Progenitor cell of endocrine pancreas (in vitro differentiated cells): ENCODE results near the gene RHOF. TPM values are rescaled to one million over a fixed set of nuclear protein-coding genes. Genes with fewer than 3 reads are reported as not detected.

ENCODE experiments used
- DNase-seq: peaks from one replicate; pipeline ENCODE4 v3.0.0; 2021; ENCODE audit warnings: low spot score; ENCODE audit not compliant: unreplicated experiment
- H3K27ac Mint-ChIP-seq: 2 replicates; pipeline ENCODE4 v1.8.0; 2021; ENCODE audit warnings: mild to moderate bottlenecking, moderate library complexity, mixed read lengths
- H3K27me3 Mint-ChIP-seq: 2 replicates; pipeline ENCODE4 v1.8.0; 2021; ENCODE audit warnings: mixed read lengths
- H3K36me3 Mint-ChIP-seq: 2 replicates; pipeline ENCODE4 v1.8.0; 2022; ENCODE audit warnings: mixed read lengths; ENCODE audit not compliant: insufficient read depth
- H3K4me1 Mint-ChIP-seq: 2 replicates; pipeline ENCODE4 v1.8.0; 2021; ENCODE audit warnings: low read depth, mixed read lengths
- H3K4me3 Mint-ChIP-seq: 2 replicates; pipeline ENCODE4 v1.8.0; 2021; ENCODE audit warnings: low read depth, mild to moderate bottlenecking, moderate library complexity, mixed read lengths
- H3K9me3 Mint-ChIP-seq: 2 replicates; pipeline ENCODE4 v1.8.0; 2021; ENCODE audit warnings: low read depth, mixed read lengths
- CTCF ChIP-seq: fragments of 200-600 bp; sonication (generic); IDR thresholded peaks from one replicate; pipeline ENCODE4 v1.5.0; 2021; ENCODE audit warnings: antibody characterized with exemption, mild to moderate bottlenecking; ENCODE audit not compliant: unreplicated experiment
- total RNA-seq: library from RNA; stranded (reverse); gene quantifications from 2 replicates; pipeline ENCODE4 v1.2.1, GENCODE V29; 2021

RHOF gene
- total RNA-seq, 1 donor from 2014 or later, result 36.0 TPM

DNA sequence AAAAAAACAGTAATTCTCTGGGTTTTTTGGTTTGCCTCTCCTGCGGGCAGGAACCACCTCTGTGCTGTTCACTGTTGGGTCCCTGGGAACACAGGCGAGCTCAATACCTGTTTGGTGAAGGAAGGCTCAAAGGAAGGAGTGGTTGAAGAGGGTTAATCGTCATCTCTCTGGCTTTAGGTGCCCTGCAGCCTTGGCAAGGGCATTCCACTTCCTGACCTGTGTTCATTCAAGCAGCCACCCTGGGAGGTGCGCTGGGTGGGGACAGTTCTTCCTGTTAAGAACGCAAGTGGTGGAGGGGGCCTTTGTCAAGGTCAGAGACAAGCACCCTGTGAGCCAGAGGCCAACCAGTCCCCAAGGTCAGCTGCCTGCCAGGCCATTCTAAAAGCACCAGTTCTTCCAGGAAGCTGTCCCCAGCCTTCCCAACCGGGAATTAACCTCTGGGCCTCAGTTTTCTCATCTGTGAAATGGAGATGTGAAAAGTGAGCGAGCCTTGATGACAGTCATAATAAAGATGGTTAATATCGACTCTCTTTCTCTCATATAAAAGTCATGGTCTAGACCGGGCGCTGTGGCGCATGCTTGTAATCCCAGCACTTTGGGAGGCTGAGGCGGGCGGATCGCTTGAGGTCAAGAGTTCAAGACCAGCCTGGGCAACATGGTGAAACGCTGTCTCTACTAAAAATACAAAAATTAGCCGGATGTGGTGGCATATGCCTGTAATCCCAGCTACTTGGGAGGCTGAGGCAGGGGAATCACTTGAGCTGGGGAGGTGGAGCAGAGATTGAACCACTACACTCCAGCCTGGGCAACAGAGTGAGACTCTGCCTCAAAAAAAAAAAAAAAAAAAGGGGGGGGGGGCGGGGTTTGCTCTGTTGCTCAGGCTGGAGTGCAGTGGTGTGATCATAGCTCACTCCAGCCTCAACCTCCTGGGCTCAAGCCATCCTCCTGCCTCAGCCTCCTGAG is 6.1 kb downstream of the RHOF start:
- TF ChIP-seq CTCF, result no peak
- no peak overlapping the region for H3K27ac Mint-ChIP-seq
- peaks cover 4% of the 10 kb centered on the region for H3K27me3 Mint-ChIP-seq
- no peak for DNase-seq
- no peaks in the 10 kb centered on the region for H3K36me3 Mint-ChIP-seq
- no peak overlapping the region for H3K4me3 Mint-ChIP-seq
- H3K4me1 Mint-ChIP-seq, result peaks cover under 1% of the 10 kb centered on the region
- no peaks in the 10 kb centered on the region for H3K9me3 Mint-ChIP-seq

- Mint-ChIP-seq H3K27ac (no peak overlapping the region), H3K4me1 (peaks cover 4% of the 10 kb centered on the region), H3K4me3 (no peak overlapping the region), H3K36me3 (no peaks in the 10 kb centered on the region), H3K9me3 (no peaks in the 10 kb centered on the region), H3K27me3 (peaks cover 4% of the 10 kb centered on the region)
- no peak for DNase-seq
- TF ChIP-seq CTCF, result no peak
These were observed 7.1 kb downstream of the RHOF start for GRCh38 chr12:121786440-121786825.

DNA sequence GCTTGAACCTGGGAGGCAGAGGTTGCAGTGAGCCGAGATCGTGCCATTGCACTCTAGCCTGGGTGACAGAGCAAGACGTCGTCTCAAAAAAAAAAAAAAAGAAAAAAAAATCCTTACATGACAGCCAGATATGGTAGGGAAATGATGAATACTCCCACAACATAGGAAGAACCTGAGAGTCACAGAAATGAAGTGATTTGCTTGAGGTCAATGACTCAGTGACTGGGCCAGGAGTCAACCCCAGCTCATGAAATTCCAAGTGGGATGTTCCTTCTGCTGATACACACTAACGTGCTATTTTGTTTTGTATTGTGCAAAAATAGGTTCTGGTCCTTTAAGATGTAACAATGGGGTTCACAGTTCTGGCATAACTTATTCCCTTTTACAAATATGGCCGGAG is 9.0 kb downstream of the RHOF start:
- no peak for TF ChIP-seq CTCF
- no peak overlapping the region for H3K27ac Mint-ChIP-seq
- H3K4me1 Mint-ChIP-seq, result peaks cover 4% of the 10 kb centered on the region
- no peak overlapping the region for H3K4me3 Mint-ChIP-seq
- peaks cover 1% of the 10 kb centered on the region for H3K36me3 Mint-ChIP-seq
- no peaks in the 10 kb centered on the region for H3K27me3 Mint-ChIP-seq
- no peaks in the 10 kb centered on the region for H3K9me3 Mint-ChIP-seq
- no peak for DNase-seq

- no peaks in the 10 kb centered on the region for H3K9me3 Mint-ChIP-seq
- no peak overlapping the region for H3K27ac Mint-ChIP-seq
- no peak for TF ChIP-seq CTCF
- H3K4me3 Mint-ChIP-seq, result no peak overlapping the region
- no peak for DNase-seq
- H3K36me3 Mint-ChIP-seq, result peaks cover 1% of the 10 kb centered on the region
- H3K27me3 Mint-ChIP-seq, result no peaks in the 10 kb centered on the region
- peaks cover 4% of the 10 kb centered on the region for H3K4me1 Mint-ChIP-seq
These were observed 9.7 kb downstream of the RHOF start for GRCh38 chr12:121783766-121784165.

DNA sequence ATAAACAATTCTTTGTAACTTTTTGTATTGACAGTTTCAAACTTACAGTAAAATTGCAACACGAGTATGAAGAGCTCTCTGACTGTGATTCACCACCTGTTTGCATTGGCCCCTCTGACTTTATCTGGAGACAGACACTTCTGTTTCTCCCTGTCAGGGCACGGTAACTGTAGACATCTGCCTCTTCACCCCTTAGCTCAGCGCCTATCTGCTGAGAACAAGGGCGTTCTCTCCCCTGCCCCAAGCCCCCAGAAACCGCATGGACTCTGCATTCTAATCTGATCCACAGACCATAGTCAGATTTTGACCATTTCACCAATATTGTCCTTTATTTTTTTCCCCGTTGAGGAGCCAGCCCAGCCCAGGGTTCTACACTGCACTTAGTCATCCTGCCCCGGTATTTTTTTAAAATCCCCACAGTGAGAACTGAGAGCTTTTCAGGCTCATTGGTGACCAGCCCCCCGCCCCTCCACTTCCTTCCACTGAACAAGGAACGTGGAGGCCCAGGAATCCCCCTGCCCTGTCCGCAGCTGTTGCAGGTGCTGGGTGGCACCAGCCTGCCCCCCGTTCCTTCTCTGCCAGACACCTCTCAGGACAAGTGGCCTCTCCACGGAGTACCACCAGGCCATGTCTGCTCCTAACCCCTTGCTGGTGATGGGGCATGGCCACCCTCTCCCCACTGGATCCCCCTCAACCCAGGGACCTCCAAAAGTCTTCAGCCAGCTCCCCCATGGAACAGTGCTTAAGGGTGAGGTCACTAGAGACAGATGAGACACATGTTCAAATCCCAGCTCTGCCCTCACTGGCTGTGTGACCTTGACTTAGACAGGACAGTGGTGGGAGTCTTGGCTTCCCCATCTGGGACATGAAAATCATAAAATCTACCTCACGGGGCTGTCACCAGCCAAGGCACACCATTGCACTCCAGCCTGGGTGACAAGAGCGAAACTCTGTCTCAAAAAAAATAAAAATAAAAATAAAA is 11.2 kb downstream of the RHOF start:
- no peaks in the 10 kb centered on the region for H3K27me3 Mint-ChIP-seq
- H3K4me3 Mint-ChIP-seq, result no peak overlapping the region
- peaks cover 1% of the 10 kb centered on the region for H3K36me3 Mint-ChIP-seq
- H3K27ac Mint-ChIP-seq, result no peak overlapping the region
- DNase-seq, result no peak
- no peaks in the 10 kb centered on the region for H3K9me3 Mint-ChIP-seq
- peaks cover 4% of the 10 kb centered on the region for H3K4me1 Mint-ChIP-seq
- no peak for TF ChIP-seq CTCF
